PC-3 (cell line): ENCODE results near the gene TRIM10. TPM values are rescaled to one million over a fixed set of nuclear protein-coding genes. Genes with fewer than 3 reads are reported as not detected.

Source experiments
- ATAC-seq: fragments of 200-7000 bp; cut with Tn5 transposase; 2 replicates; pipeline ENCODE4 v1.9.1; 2020; ENCODE audit warnings: mild to moderate bottlenecking, moderate library complexity
- BruUV-seq: library from RNA; stranded (reverse); fragments of 400-500 nt; replicated peaks from 2 replicates; lab custom pipeline; 2021; lab: Mats Ljungman, UMichigan
- CTCF ChIA-PET: fragments of 300-600 bp; sonication (Branson Sonifier 250); formaldehyde crosslinking; loops from one replicate; lab custom pipeline; 2022; ENCODE audit warnings: antibody characterized with exemption; lab: Charles Lee
- POLR2A ChIA-PET: fragments of 300-600 bp; sonication (Branson Sonifier 250); formaldehyde crosslinking; loops from one replicate; lab custom pipeline; 2022; ENCODE audit warnings: antibody characterized with exemption; ENCODE audit not compliant: unreplicated experiment; lab: Charles Lee
- DNase-seq: peaks from one replicate; pipeline ENCODE4 v3.0.0-alpha.2; 2015
- H2AFZ ChIP-seq: fragments of 300-600 bp; sonication (generic); 2 replicates; pipeline ENCODE4 v1.6.0; 2016; ENCODE audit warnings: antibody characterized with exemption, low read length
- H3F3A ChIP-seq: fragments of 300-600 bp; sonication (generic); one replicate; pipeline ENCODE4 v1.6.0; 2017; ENCODE audit warnings: antibody characterized with exemption, low read length, control low read depth, mild to moderate bottlenecking; ENCODE audit not compliant: unreplicated experiment
- H3K27ac ChIP-seq: fragments of 300-600 bp; sonication (generic); 2 replicates; pipeline ENCODE4 v1.5.1; 2016; ENCODE audit warnings: mild to moderate bottlenecking, low read length
- H3K27me3 ChIP-seq: fragments of 300-600 bp; sonication (generic); 2 replicates; pipeline ENCODE4 v1.6.1; 2016; ENCODE audit warnings: low read length, mixed read lengths
- H3K36me3 ChIP-seq: fragments of 300-600 bp; sonication (generic); 2 replicates; pipeline ENCODE4 v1.6.1; 2016; ENCODE audit warnings: low read depth, mixed run types, low read length, mixed read lengths
- H3K4me1 ChIP-seq: fragments of 300-600 bp; sonication (generic); 2 replicates; pipeline ENCODE4 v1.5.1; 2016; ENCODE audit warnings: low read length; ENCODE audit not compliant: insufficient read depth
- H3K4me2 ChIP-seq: fragments of 300-600 bp; sonication (generic); 2 replicates; pipeline ENCODE4 v1.6.0; 2016; ENCODE audit warnings: low read length
- H3K4me3 ChIP-seq: fragments of 300-600 bp; sonication (generic); 2 replicates; pipeline ENCODE4 v1.5.1; 2016; ENCODE audit warnings: mild to moderate bottlenecking, low read length, mixed read lengths
- H3K79me2 ChIP-seq: fragments of 300-600 bp; sonication (generic); 2 replicates; pipeline ENCODE4 v1.6.1; 2017; ENCODE audit warnings: low read length, mixed read lengths
- H3K9ac ChIP-seq: fragments of 300-600 bp; sonication (generic); 2 replicates; pipeline ENCODE4 v1.6.0; 2016; ENCODE audit warnings: mild to moderate bottlenecking, low read length
- H3K9me2 ChIP-seq: fragments of 300-600 bp; sonication (generic); replicated peaks from 2 replicates; pipeline ENCODE4 v1.6.1; 2016; ENCODE audit warnings: mixed run types, low read length, mixed read lengths
- H3K9me3 ChIP-seq: fragments of 300-600 bp; sonication (generic); 2 replicates; pipeline ENCODE4 v1.6.1; 2016; ENCODE audit warnings: low read length, mixed read lengths
- H4K20me1 ChIP-seq: fragments of 300-600 bp; sonication (generic); 2 replicates; pipeline ENCODE4 v1.6.1; 2016; ENCODE audit warnings: low read length, mixed read lengths
- CTCF ChIP-seq: fragments of 300-600 bp; sonication (generic); conservative IDR thresholded peaks from 2 replicates; pipeline ENCODE4 v1.5.1; 2017; ENCODE audit warnings: antibody characterized with exemption, low read depth, mild to moderate bottlenecking, low read length
- EZH2 ChIP-seq: fragments of 300-600 bp; sonication (generic); IDR thresholded peaks from one replicate; pipeline ENCODE4 v1.6.1; 2017; ENCODE audit warnings: antibody characterized with exemption, mild to moderate bottlenecking, low read length; ENCODE audit not compliant: unreplicated experiment
- EZH2phosphoT487 ChIP-seq: fragments of 300-600 bp; sonication (generic); IDR thresholded peaks from 2 replicates; pipeline ENCODE4 v1.6.1; 2018; ENCODE audit warnings: mild to moderate bottlenecking, antibody characterized with exemption, low read length, borderline replicate concordance
- intact Hi-C: fragments of 100-400 bp; cut with micrococcal nuclease; formaldehyde crosslinking; loops from 2 replicates; pipeline ENCODE4 v1.9.0; 2023
- total RNA-seq: library from RNA; depleted of rRNA; stranded (reverse); fragments of >200 nt; gene quantifications from 2 replicates; pipeline ENCODE4 v1.2.3, GENCODE V29; 2014

TRIM10 gene
- total RNA-seq, 1 experiment from 2014 or later: not detected

DNA sequence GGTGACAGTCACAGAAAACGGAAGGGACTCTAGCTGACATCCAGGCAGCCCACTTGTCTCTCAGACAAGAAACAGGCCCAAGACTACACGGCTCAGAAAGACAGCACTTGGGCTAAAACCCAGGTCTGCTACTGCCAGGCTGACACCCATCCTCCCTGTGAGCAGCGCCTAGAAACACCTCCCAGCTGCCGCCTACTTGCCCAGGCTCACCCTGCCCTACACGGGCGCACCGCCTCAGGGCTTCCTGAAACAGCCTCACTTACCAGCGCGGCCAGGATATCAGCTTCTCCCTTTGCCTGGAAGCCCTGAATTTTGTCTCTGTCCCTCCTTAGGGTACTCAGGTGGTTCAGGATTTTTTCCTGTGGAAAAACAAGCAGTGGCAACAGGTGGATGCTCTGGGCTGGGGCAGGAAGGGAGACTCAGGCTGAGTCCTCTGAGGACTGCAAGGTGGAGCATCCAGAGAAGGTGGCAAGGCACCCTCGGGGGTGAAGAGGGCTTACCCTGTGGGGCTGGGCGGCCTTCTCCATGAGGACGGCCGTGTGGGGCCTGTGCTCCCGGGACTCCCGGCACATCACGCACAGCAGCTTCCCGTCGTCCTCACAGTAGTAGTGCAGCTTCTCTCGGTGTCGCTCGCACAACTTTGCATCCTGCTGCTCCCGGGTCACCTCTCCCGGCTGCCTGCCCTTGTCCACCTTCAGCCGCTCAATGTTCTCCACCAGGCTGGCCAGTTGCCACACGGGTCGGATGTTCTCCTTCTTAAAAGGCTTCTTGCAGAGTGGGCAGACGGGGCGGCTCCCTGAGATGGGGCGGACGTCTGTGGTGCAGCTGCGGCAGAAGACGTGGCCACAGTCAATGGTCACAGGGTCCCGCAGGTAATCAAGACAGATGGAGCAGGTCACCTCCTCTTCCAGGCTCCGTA is 37.4 kb upstream of the TRIM10 start:
- ATAC-seq: no peak
- POLR2A ChIA-PET: no interaction called here
- Histone ChIP-seq H3K27ac (no peak overlapping the region), H3K9me2 (no peaks in the 10 kb centered on the region), H3K79me2 (peaks cover 19% of the 10 kb centered on the region; the same call in 1 of the 2 replicates), H3K4me3 (no peak overlapping the region), H3K4me1 (peaks cover 8% of the 10 kb centered on the region; the same call in 1 of the 2 replicates), H4K20me1 (peaks cover 9% of the 10 kb centered on the region), H2AFZ (no peak overlapping the region), H3F3A (no peaks in the 10 kb centered on the region), H3K4me2 (no peak overlapping the region), H3K27me3 (no peaks in the 10 kb centered on the region), H3K9ac (no peak overlapping the region), H3K9me3 (no peaks in the 10 kb centered on the region), H3K36me3 (peaks cover 52% of the 10 kb centered on the region)
- no TSS peak for BruUV-seq
- CTCF ChIA-PET: no interaction called here
- TF ChIP-seq CTCF (no peak), EZH2phosphoT487 (no peak), EZH2 (no peak)
- intact Hi-C loops: no loop called here
- no peak for DNase-seq

GRCh38 chr6:30196376-30196775 is 35.4 kb upstream of the TRIM10 start:
- Histone ChIP-seq H3K9me3 (no peaks in the 10 kb centered on the region), H3K27ac (no peak overlapping the region), H4K20me1 (peaks cover 3% of the 10 kb centered on the region; the same call in 1 of the 2 replicates), H3K36me3 (peaks cover 51% of the 10 kb centered on the region), H2AFZ (no peak overlapping the region), H3K27me3 (no peaks in the 10 kb centered on the region), H3K4me2 (no peak overlapping the region), H3K79me2 (peaks cover 11% of the 10 kb centered on the region; the same call in 1 of the 2 replicates), H3F3A (no peaks in the 10 kb centered on the region), H3K4me3 (no peak overlapping the region), H3K9ac (no peak overlapping the region), H3K9me2 (no peaks in the 10 kb centered on the region), H3K4me1 (no peaks in the 10 kb centered on the region)
- intact Hi-C loops: no loop called here
- no peak for DNase-seq
- CTCF ChIA-PET: no interaction called here
- POLR2A ChIA-PET: no interaction called here
- no peak for ATAC-seq
- TF ChIP-seq EZH2 (no peak), EZH2phosphoT487 (no peak), CTCF (no peak)
- no TSS peak for BruUV-seq

GRCh38 chr6:30195951-30196350 is 34.9 kb upstream of the TRIM10 start:
- no TSS peak for BruUV-seq
- Histone ChIP-seq H3K9me3 (no peaks in the 10 kb centered on the region), H4K20me1 (no peaks in the 10 kb centered on the region; the same call in 1 of the 2 replicates), H3K9me2 (no peaks in the 10 kb centered on the region), H3K4me2 (no peak overlapping the region), H3K9ac (no peak overlapping the region), H3K79me2 (peaks cover 7% of the 10 kb centered on the region; the same call in 1 of the 2 replicates), H3F3A (no peaks in the 10 kb centered on the region), H3K4me3 (no peak overlapping the region), H3K36me3 (peaks cover 50% of the 10 kb centered on the region), H3K27ac (no peak overlapping the region), H3K4me1 (no peaks in the 10 kb centered on the region), H2AFZ (no peak overlapping the region), H3K27me3 (no peaks in the 10 kb centered on the region)
- DNase-seq (no peak), ATAC-seq (no peak)
- intact Hi-C loops: no loop called here
- ChIA-PET POLR2A (no interaction called here), CTCF (no interaction called here)
- no peak for TF ChIP-seq EZH2phosphoT487
- TF ChIP-seq EZH2: no peak
- TF ChIP-seq CTCF: no peak
